Endothelial cell of umbilical vein (primary cell): ENCODE results near the gene CDC14B. TPM values are rescaled to one million over a fixed set of nuclear protein-coding genes. Genes with fewer than 3 reads are reported as not detected.

Experiments used
- BruUV-seq: library from RNA; stranded (reverse); fragments of 400-500 nt; replicated peaks from 2 replicates; lab custom pipeline; 2021; lab: Mats Ljungman, UMichigan
- CTCF ChIA-PET: fragments of 300-600, 350-600 bp; sonication (Branson Sonifier 250); formaldehyde crosslinking; loops from one replicate; lab custom pipeline; 2021; ENCODE audit warnings: antibody characterized with exemption, inconsistent platforms; lab: Charles Lee
- POLR2A ChIA-PET: fragments of 300-600, 350-600 bp; sonication (Branson Sonifier 250); formaldehyde crosslinking; loops from one replicate; lab custom pipeline; 2021; ENCODE audit warnings: antibody characterized with exemption, inconsistent platforms; lab: Charles Lee
- DNase-seq: peaks from one replicate; pipeline ENCODE4 v3.0.0-alpha.2; 2011; ENCODE audit warnings: low read depth, low spot score
- FAIRE-seq: peaks from 2 replicates; lab custom pipeline; 2011; peaks lifted over from hg19 to GRCh38; lab: Jason Lieb, UNC
- H2AFZ ChIP-seq: 2 replicates; pipeline ENCODE4 v1.6.0; 2012; ENCODE audit warnings: low read depth, low read length, control low read depth, inconsistent platforms
- H3K27ac ChIP-seq: 2 replicates; pipeline ENCODE4 v1.5.1; 2011; ENCODE audit warnings: low read depth, mild to moderate bottlenecking, control low read depth, low read length, moderate library complexity; ENCODE audit not compliant: insufficient read depth
- H3K27me3 ChIP-seq, 2 experiments: 2 replicates each; pipeline versions ENCODE4 v1.6.0 to v1.6.1; 2011; ENCODE audit warnings: low read length in 2 of 2, mixed read lengths in 1 of 2; ENCODE audit not compliant: control insufficient read depth in 2 of 2, insufficient read depth in 2 of 2
- H3K36me3 ChIP-seq, 2 experiments: 2 replicates in 1 of 2; 3 replicates in 1 of 2; pipeline ENCODE4 v1.5.1; 2011; ENCODE audit warnings: low read length in 2 of 2, mild to moderate bottlenecking in 1 of 2, moderate library complexity in 1 of 2; ENCODE audit not compliant: control insufficient read depth in 2 of 2, insufficient read depth in 2 of 2; ENCODE audit errors: extremely low read depth in 1 of 2
- H3K4me1 ChIP-seq: 3 replicates; pipeline ENCODE4 v1.5.1; 2011; ENCODE audit warnings: mild to moderate bottlenecking, low read length; ENCODE audit not compliant: control insufficient read depth, insufficient read depth; ENCODE audit errors: extremely low read depth
- H3K4me2 ChIP-seq: 2 replicates; pipeline ENCODE4 v1.6.1; 2011; ENCODE audit warnings: low read length, control low read depth, mixed read lengths; ENCODE audit not compliant: insufficient read depth
- H3K4me3 ChIP-seq, 3 experiments: fragments of 200-600 bp in 1 of 3; sonication (generic), shearing (Covaris generic) in 1 of 3; replicated peaks in 1 of 3; 2 replicates each; pipeline ENCODE4 v1.5.1; 2011 to 2016; ENCODE audit warnings: control low read depth in 3 of 3, low read length in 3 of 3, mild to moderate bottlenecking in 2 of 3, inconsistent platforms in 1 of 3, low read depth in 1 of 3, moderate library complexity in 1 of 3; ENCODE audit not compliant: insufficient read depth in 1 of 3
- H3K79me2 ChIP-seq: 2 replicates; pipeline ENCODE4 v1.6.0; 2012; ENCODE audit warnings: low read length, inconsistent platforms; ENCODE audit not compliant: control insufficient read depth, insufficient read depth
- H3K9ac ChIP-seq: replicated peaks from 2 replicates; pipeline ENCODE3; 2011; ENCODE audit warnings: low read length, control low read depth; ENCODE audit not compliant: insufficient read depth; ENCODE audit errors: extremely low read depth
- H3K9me1 ChIP-seq: replicated peaks from 3 replicates; pipeline ENCODE4 v1.6.0; 2011; ENCODE audit warnings: mild to moderate bottlenecking, low read length; ENCODE audit not compliant: control insufficient read depth, insufficient read depth; ENCODE audit errors: extremely low read depth
- H3K9me3 ChIP-seq: replicated peaks from 2 replicates; pipeline ENCODE4 v1.5.1; 2012; ENCODE audit warnings: low read length, inconsistent platforms; ENCODE audit not compliant: control insufficient read depth, insufficient read depth
- H4K20me1 ChIP-seq: replicated peaks from 2 replicates; pipeline ENCODE3; 2011; ENCODE audit warnings: mild to moderate bottlenecking, low read length; ENCODE audit not compliant: control insufficient read depth, insufficient read depth; ENCODE audit errors: extremely low read depth
- CTCF ChIP-seq, 2 donors: IDR thresholded peaks; 1 replicate in 1 of 2; 2 replicates in 1 of 2; pipeline ENCODE4 v1.5.1; 2011; ENCODE audit warnings: low read length in 2 of 2, mild to moderate bottlenecking in 2 of 2, moderate library complexity in 2 of 2, control low read depth in 1 of 2, inconsistent platforms in 1 of 2, low read depth in 1 of 2; ENCODE audit not compliant: insufficient read depth in 1 of 2; ENCODE audit errors: extremely low read depth in 1 of 2
- FOS ChIP-seq: IDR thresholded peaks from 2 replicates; pipeline ENCODE4 v1.6.1; 2011; ENCODE audit warnings: mild to moderate bottlenecking, low read length, moderate library complexity, borderline replicate concordance; ENCODE audit not compliant: insufficient read depth
- GATA2 ChIP-seq: IDR thresholded peaks from 2 replicates; pipeline ENCODE4 v1.7.0; 2011; ENCODE audit warnings: low read depth, mild to moderate bottlenecking, moderate library complexity, mixed read lengths, low read length; ENCODE audit not compliant: insufficient read length, insufficient read depth
- JUN ChIP-seq: IDR thresholded peaks from 2 replicates; pipeline ENCODE4 v1.6.1; 2011; ENCODE audit warnings: borderline replicate concordance, low read depth; ENCODE audit not compliant: insufficient read length, insufficient read depth
- MYC ChIP-seq: IDR thresholded peaks from one replicate; pipeline ENCODE4 v1.6.1; 2011; ENCODE audit warnings: mild to moderate bottlenecking, low read depth, low read length
- POLR2A ChIP-seq: IDR thresholded peaks from 2 replicates; pipeline ENCODE4 v1.6.1; 2012; ENCODE audit warnings: low read depth, mild to moderate bottlenecking, control low read depth, low read length
- POLR2AphosphoS5 ChIP-seq: IDR thresholded peaks from 2 replicates; pipeline ENCODE4 v1.6.1; 2012; ENCODE audit warnings: low read depth, mild to moderate bottlenecking, control low read depth, low read length, moderate library complexity; ENCODE audit not compliant: insufficient read depth
- dilution Hi-C: fragments of 300-500 bp; cut with MboI; formaldehyde crosslinking; loops from one replicate; pipeline ENCODE4 v1.15.0; 2019; ENCODE audit warnings: low sequenced_read_pairs; ENCODE audit not compliant: extremely low pct_ligation_motif_present
- intact Hi-C: fragments of 100-400 bp; cut with micrococcal nuclease; formaldehyde crosslinking; loops from one replicate; pipeline ENCODE4 v1.10.0; 2022
- polyA plus RNA-seq, 4 experiments: library from polyadenylated mRNA; depleted of rRNA in 3 of 4; stranded (reverse) in 3 of 4; unstranded in 1 of 4; fragments of >200 nt; gene quantifications; 2 replicates each; pipeline versions ENCODE4 v1.2.1 to v1.2.3, GENCODE V29; 2011 to 2012; ENCODE audit warnings: missing spikeins in 1 of 4
- total RNA-seq: library from RNA; stranded (reverse); gene quantifications from 2 replicates; pipeline ENCODE4 v1.2.3, GENCODE V29; 2021

CDC14B gene
- total and polyA plus RNA-seq, 2 donors (not counting 3 experiments of a cell fraction or from before 2014, with no cell fraction given), result 0.39 to 0.93 TPM

- no peaks in the 10 kb centered on the region for H3K79me2 ChIP-seq
- H3K27me3 ChIP-seq, result no peaks in the 10 kb centered on the region
- H3K4me2 ChIP-seq, result no peak overlapping the region
- FAIRE-seq (peak; percentile 46), DNase-seq (no peak)
- ChIA-PET POLR2A (interaction anchor here (0.6 kb wide), 1 partner anchor 34 kb away, joined by 4 read pairs; no protein-coding TSS in a partner anchor), CTCF (interaction anchor here (1.3 to 1.4 kb wide), 2 partner anchors 159 to 180 kb away, joined by 3 to 5 read pairs; no protein-coding TSS in a partner anchor)
- no peak overlapping the region for H2AFZ ChIP-seq
- dilution Hi-C loops (no loop called here), intact Hi-C loops (no loop called here)
- no peak overlapping the region for H3K27ac ChIP-seq
- peaks cover 3 to 6% of the 10 kb centered on the region in 2 experiments for H3K36me3 ChIP-seq
- BruUV-seq, result no TSS peak
- H3K9ac ChIP-seq, result no peak overlapping the region
- no peak for TF ChIP-seq CTCF (IDR thresholded peaks at IDR 0.05; ENCODE audit: extremely low read depth in 1 of 2, insufficient read depth in 1 of 2, low read depth in 1 of 2, low read length in 2 of 2)
- no peak for TF ChIP-seq POLR2A
- no peak for TF ChIP-seq GATA2
- TF ChIP-seq FOS, result no peak
- TF ChIP-seq POLR2AphosphoS5, result no peak
- no peak for TF ChIP-seq JUN
- no peak for TF ChIP-seq MYC
- H4K20me1 ChIP-seq, result no peaks in the 10 kb centered on the region
- H3K4me3 ChIP-seq, result no peak overlapping the region
- no peaks in the 10 kb centered on the region for H3K9me3 ChIP-seq
- H3K4me1 ChIP-seq, result no peaks in the 10 kb centered on the region
- no peaks in the 10 kb centered on the region for H3K9me1 ChIP-seq
Measured at GRCh38 chr9:96487029-96487396, 132.6 kb downstream of the CDC14B start.
